ENCODE measurements around the gene CCDC136. TPM values are rescaled to one million over a fixed set of nuclear protein-coding genes. Genes with fewer than 3 reads are reported as not detected.

Gene CCDC136
- total RNA-seq, 1 donor from 2014 or later: 44.2 TPM

- Mint-ChIP-seq H3K9me3 (peaks cover 6% of the 10 kb centered on the region), H3K4me1 (ENCODE audit: unreplicated experiment) (no peaks in the 10 kb centered on the region), H3K27ac (no peak overlapping the region), H3K36me3 (peaks cover 13% of the 10 kb centered on the region), H3K4me3 (no peak overlapping the region), H3K27me3 (no peaks in the 10 kb centered on the region)
- DNase-seq (ENCODE audit: extremely low spot score, unreplicated experiment): no peak
- TF ChIP-seq CTCF (conservative IDR thresholded peaks at IDR 0.05): no peak
Measured at GRCh38 chr7:128801667-128802418, 10.1 kb downstream of the CCDC136 start.

- Mint-ChIP-seq H3K27ac (no peak overlapping the region), H3K4me1 (ENCODE audit: unreplicated experiment) (no peaks in the 10 kb centered on the region), H3K27me3 (no peaks in the 10 kb centered on the region), H3K9me3 (no peaks in the 10 kb centered on the region), H3K4me3 (no peak overlapping the region), H3K36me3 (peaks cover 7% of the 10 kb centered on the region)
- DNase-seq (ENCODE audit: extremely low spot score, unreplicated experiment): no peak
- no peak for TF ChIP-seq CTCF (conservative IDR thresholded peaks at IDR 0.05)
Measured at GRCh38 chr7:128804484-128804883, 12.7 kb downstream of the CCDC136 start.

GRCh38 chr7:128805225-128805624 lies 13.5 kb downstream of the CCDC136 start:
- H3K27ac Mint-ChIP-seq: no peak overlapping the region
- no peaks in the 10 kb centered on the region for H3K27me3 Mint-ChIP-seq
- no peak for DNase-seq (ENCODE audit: extremely low spot score, unreplicated experiment)
- H3K4me3 Mint-ChIP-seq: no peak overlapping the region
- peaks cover 7% of the 10 kb centered on the region for H3K36me3 Mint-ChIP-seq
- H3K4me1 Mint-ChIP-seq (ENCODE audit: unreplicated experiment): no peaks in the 10 kb centered on the region
- TF ChIP-seq CTCF (conservative IDR thresholded peaks at IDR 0.05): no peak
- H3K9me3 Mint-ChIP-seq: no peaks in the 10 kb centered on the region

GRCh38 chr7:128807191-128807590 lies 15.4 kb downstream of the CCDC136 start:
- no peak for DNase-seq (ENCODE audit: extremely low spot score, unreplicated experiment)
- Mint-ChIP-seq H3K4me3 (no peak overlapping the region), H3K27ac (no peak overlapping the region), H3K27me3 (no peaks in the 10 kb centered on the region), H3K4me1 (ENCODE audit: unreplicated experiment) (no peaks in the 10 kb centered on the region), H3K36me3 (peaks cover 3% of the 10 kb centered on the region), H3K9me3 (no peaks in the 10 kb centered on the region)
- TF ChIP-seq CTCF (conservative IDR thresholded peaks at IDR 0.05): no peak

- Mint-ChIP-seq H3K9me3 (no peaks in the 10 kb centered on the region), H3K36me3 (peaks cover 3% of the 10 kb centered on the region), H3K4me3 (no peak overlapping the region), H3K4me1 (ENCODE audit: unreplicated experiment) (no peaks in the 10 kb centered on the region), H3K27ac (no peak overlapping the region), H3K27me3 (no peaks in the 10 kb centered on the region)
- no peak for DNase-seq (ENCODE audit: extremely low spot score, unreplicated experiment)
- no peak for TF ChIP-seq CTCF (conservative IDR thresholded peaks at IDR 0.05)
Measured at GRCh38 chr7:128809363-128809762, 17.6 kb downstream of the CCDC136 start.

Data from type B pancreatic cell (in vitro differentiated cells).